PC-9 (cell line): Measurements from ENCODE around the gene TMEM63B. TPM values are rescaled to one million over a fixed set of nuclear protein-coding genes. Genes with fewer than 3 reads are reported as not detected.
"Not testable (repeated sequence)": the region's sequence is repeated elsewhere in the genome, so short reads cannot be mapped to it uniquely, and the experiment has no call there.

Source experiments
- BruUV-seq: library from RNA; stranded (reverse); fragments of 400-500 nt; replicated peaks from 2 replicates; lab custom pipeline; 2021; lab: Mats Ljungman, UMichigan
- CTCF ChIA-PET: fragments of 300-600 bp; sonication (Branson Sonifier 250); formaldehyde crosslinking; loops from one replicate; lab custom pipeline; 2022; ENCODE audit warnings: antibody characterized with exemption; lab: Charles Lee
- POLR2A ChIA-PET: fragments of 300-600 bp; sonication (Branson Sonifier 250); formaldehyde crosslinking; loops from one replicate; lab custom pipeline; 2022; ENCODE audit warnings: antibody characterized with exemption; ENCODE audit not compliant: unreplicated experiment; lab: Charles Lee
- DNase-seq, 2 experiments: peaks; one replicate each; pipeline versions ENCODE4 v3.0.0 to v3.0.0-alpha.2; 2015 to 2022; ENCODE audit warnings: mixed read lengths in 1 of 2
- H2AFZ ChIP-seq: fragments of 200-600 bp; sonication (generic); 2 replicates; pipeline ENCODE4 v1.8.1; 2017; ENCODE audit warnings: antibody characterized with exemption
- H3F3A ChIP-seq: fragments of 200-600 bp; sonication (generic); 2 replicates; pipeline ENCODE4 v1.8.1; 2017; ENCODE audit warnings: antibody characterized with exemption, mild to moderate bottlenecking, low read depth; ENCODE audit not compliant: insufficient read depth
- H3K27ac ChIP-seq: fragments of 200-600 bp; sonication (generic); 2 replicates; pipeline ENCODE4 v1.6.1; 2016; ENCODE audit warnings: mixed run types
- H3K27me3 ChIP-seq: fragments of 200-600 bp; sonication (generic); 2 replicates; pipeline ENCODE4 v1.6.1; 2016; ENCODE audit warnings: low read depth, mixed run types; ENCODE audit not compliant: insufficient read depth
- H3K36me3 ChIP-seq: fragments of 200-600 bp; sonication (generic); 2 replicates; pipeline ENCODE4 v1.6.1; 2016; ENCODE audit warnings: low read depth, mixed run types
- H3K4me1 ChIP-seq: fragments of 200-600 bp; sonication (generic); replicated peaks from 2 replicates; pipeline ENCODE4 v1.6.1; 2016; ENCODE audit warnings: mixed run types; ENCODE audit not compliant: insufficient read depth
- H3K4me2 ChIP-seq: fragments of 200-600 bp; sonication (generic); 2 replicates; pipeline ENCODE4 v1.6.1; 2017; ENCODE audit warnings: mixed run types
- H3K4me3 ChIP-seq: fragments of 200-600 bp; sonication (generic); 2 replicates; pipeline ENCODE4 v1.6.1; 2016; ENCODE audit warnings: mixed run types
- H3K79me2 ChIP-seq: fragments of 200-600 bp; sonication (generic); 2 replicates; pipeline ENCODE4 v1.6.1; 2017; ENCODE audit warnings: low read depth, mixed run types
- H3K9me2 ChIP-seq: fragments of 200-600 bp; sonication (generic); 2 replicates; pipeline ENCODE4 v1.8.1; 2017; ENCODE audit warnings: mild to moderate bottlenecking; ENCODE audit not compliant: insufficient read depth
- H3K9me3 ChIP-seq: fragments of 200-600 bp; sonication (generic); 2 replicates; pipeline ENCODE4 v1.8.1; 2016; ENCODE audit warnings: low read depth; ENCODE audit not compliant: insufficient read depth
- H4K20me1 ChIP-seq: fragments of 200-600 bp; sonication (generic); 2 replicates; pipeline ENCODE4 v1.8.1; 2017; ENCODE audit not compliant: insufficient read depth
- EZH2 ChIP-seq: fragments of 200-600 bp; sonication (generic); IDR thresholded peaks from 2 replicates; pipeline ENCODE4 v1.8.0; 2017; ENCODE audit warnings: antibody characterized with exemption, low read depth
- intact Hi-C: fragments of 100-400 bp; cut with micrococcal nuclease; formaldehyde crosslinking; loops from one replicate; pipeline ENCODE4 v1.10.0; 2022; ENCODE audit not compliant: unreplicated experiment
- total RNA-seq: library from RNA; stranded (reverse); gene quantifications from 2 replicates; pipeline ENCODE4 v1.2.3, GENCODE V29; 2021
- TF ChIP-seq, protein P1 (sequence below): fragments of 200-600 bp; sonication (generic); conservative IDR thresholded peaks from 2 replicates; pipeline ENCODE4 v1.6.1; 2017; ENCODE audit warnings: mixed run types, antibody characterized with exemption, mild to moderate bottlenecking, moderate library complexity

TMEM63B gene
- total RNA-seq, 1 experiment from 2014 or later, result 38.5 TPM

DNA sequence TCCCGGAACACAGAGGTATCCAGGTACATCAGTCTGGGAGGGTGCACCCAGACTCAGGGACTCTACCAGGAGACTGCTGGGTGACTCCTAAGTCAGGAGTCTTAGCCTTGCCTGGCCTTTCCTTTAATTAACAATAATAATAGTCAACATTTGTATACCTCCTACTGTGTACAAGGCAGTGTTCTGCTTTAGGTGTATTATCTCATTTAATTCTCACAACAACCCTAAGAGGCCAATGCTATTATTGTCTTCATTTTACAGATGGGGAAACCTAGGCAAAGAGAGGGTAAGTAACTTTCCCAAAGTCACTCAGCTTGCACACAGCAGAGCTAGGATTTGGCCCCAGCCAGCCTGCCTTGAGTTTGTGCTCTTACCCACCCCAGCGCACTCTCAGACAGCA, 39.7 kb upstream of the TMEM63B start:
- intact Hi-C loops, result no loop called here
- ChIA-PET CTCF (no interaction called here), POLR2A (interaction anchor here (0.6 kb wide), 1 partner anchor 86 kb away, joined by 5 read pairs; no protein-coding TSS in a partner anchor)
- H3K9me3 ChIP-seq, result no peaks in the 10 kb centered on the region
- no peaks in the 10 kb centered on the region for H3K79me2 ChIP-seq
- H3K36me3 ChIP-seq, result no peaks in the 10 kb centered on the region
- TF ChIP-seq, protein P1, sequence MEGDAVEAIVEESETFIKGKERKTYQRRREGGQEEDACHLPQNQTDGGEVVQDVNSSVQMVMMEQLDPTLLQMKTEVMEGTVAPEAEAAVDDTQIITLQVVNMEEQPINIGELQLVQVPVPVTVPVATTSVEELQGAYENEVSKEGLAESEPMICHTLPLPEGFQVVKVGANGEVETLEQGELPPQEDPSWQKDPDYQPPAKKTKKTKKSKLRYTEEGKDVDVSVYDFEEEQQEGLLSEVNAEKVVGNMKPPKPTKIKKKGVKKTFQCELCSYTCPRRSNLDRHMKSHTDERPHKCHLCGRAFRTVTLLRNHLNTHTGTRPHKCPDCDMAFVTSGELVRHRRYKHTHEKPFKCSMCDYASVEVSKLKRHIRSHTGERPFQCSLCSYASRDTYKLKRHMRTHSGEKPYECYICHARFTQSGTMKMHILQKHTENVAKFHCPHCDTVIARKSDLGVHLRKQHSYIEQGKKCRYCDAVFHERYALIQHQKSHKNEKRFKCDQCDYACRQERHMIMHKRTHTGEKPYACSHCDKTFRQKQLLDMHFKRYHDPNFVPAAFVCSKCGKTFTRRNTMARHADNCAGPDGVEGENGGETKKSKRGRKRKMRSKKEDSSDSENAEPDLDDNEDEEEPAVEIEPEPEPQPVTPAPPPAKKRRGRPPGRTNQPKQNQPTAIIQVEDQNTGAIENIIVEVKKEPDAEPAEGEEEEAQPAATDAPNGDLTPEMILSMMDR, result no peak
- TF ChIP-seq EZH2, result no peak
- BruUV-seq, result no TSS peak
- H3K27me3 ChIP-seq, result no peaks in the 10 kb centered on the region
- H4K20me1 ChIP-seq, result peaks cover 6% of the 10 kb centered on the region; the same call in 1 of the 2 replicates
- no peak overlapping the region for H3K4me3 ChIP-seq
- no peak overlapping the region for H2AFZ ChIP-seq
- H3K27ac ChIP-seq, result no peak overlapping the region
- no peak for DNase-seq
- H3K4me1 ChIP-seq, result peaks cover 13% of the 10 kb centered on the region; the same call in 1 of the 2 replicates
- peaks cover 8% of the 10 kb centered on the region for H3F3A ChIP-seq
- H3K4me2 ChIP-seq, result no peak overlapping the region
- no peaks in the 10 kb centered on the region for H3K9me2 ChIP-seq

DNA sequence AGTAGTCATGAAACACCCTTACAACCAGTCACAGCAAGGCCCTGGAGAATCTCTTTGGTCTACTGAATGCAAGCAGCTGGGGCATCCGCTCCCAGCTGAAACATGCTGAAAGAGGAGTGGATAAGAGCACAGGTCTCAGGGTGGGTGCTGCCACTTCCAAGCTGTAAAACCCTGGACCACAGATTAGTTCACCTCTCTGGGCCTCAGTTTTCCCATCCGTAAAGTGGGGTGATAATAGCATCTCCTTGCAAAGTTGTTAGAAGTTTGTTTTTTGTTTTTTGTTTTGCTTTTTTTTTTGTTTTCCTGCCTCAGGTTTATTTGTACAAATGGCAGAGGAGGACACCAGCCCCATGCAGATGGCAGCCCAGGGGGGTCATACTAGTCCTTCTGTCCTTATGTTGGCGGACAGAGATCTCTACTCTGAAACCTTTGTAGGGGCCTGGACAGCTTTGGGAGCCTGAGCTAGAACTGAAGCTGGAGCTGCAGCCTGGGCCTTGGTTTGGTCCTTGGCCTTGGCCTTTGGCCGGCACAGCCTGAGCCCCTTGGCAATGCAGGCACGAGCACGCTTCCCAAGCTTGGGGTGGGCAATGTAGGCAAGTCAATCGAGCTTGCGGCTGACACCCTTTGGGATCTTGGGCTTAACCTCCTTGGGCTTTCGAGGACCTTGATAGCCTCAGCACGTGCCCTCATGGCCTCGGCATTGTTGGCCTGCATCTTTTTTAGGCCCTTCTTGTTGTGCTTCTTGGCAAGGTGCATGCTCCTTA, 38.3 kb upstream of the TMEM63B start:
- BruUV-seq, result no TSS peak
- no peaks in the 10 kb centered on the region for H3K79me2 ChIP-seq
- DNase-seq, result no peak
- H3F3A ChIP-seq, result peaks cover 8% of the 10 kb centered on the region
- POLR2A ChIA-PET, result interaction anchor here (0.6 kb wide), 1 partner anchor 157 kb away, joined by 4 read pairs; no protein-coding TSS in a partner anchor
- H2AFZ ChIP-seq, result no peak overlapping the region
- intact Hi-C loops, result no loop called here
- no peak overlapping the region for H3K4me3 ChIP-seq
- H3K4me1 ChIP-seq, result peaks cover 13% of the 10 kb centered on the region; the same call in 1 of the 2 replicates
- no peak overlapping the region for H3K27ac ChIP-seq
- H3K9me3 ChIP-seq, result no peaks in the 10 kb centered on the region
- CTCF ChIA-PET, result no interaction called here
- H3K36me3 ChIP-seq, result no peaks in the 10 kb centered on the region
- no peak overlapping the region for H3K4me2 ChIP-seq
- TF ChIP-seq, protein P1, result no peak
- TF ChIP-seq EZH2, result no peak
- no peaks in the 10 kb centered on the region for H3K27me3 ChIP-seq
- H4K20me1 ChIP-seq, result peaks cover 6% of the 10 kb centered on the region; the same call in 1 of the 2 replicates
- H3K9me2 ChIP-seq, result no peaks in the 10 kb centered on the region

- peaks cover 8% of the 10 kb centered on the region for H3F3A ChIP-seq
- ChIA-PET CTCF (interaction anchor here (0.6 kb wide), 1 partner anchor 179 kb away, joined by 3 read pairs; no protein-coding TSS in a partner anchor), POLR2A (interaction anchor here (0.6 kb wide), 1 partner anchor 34 kb away, joined by 7 read pairs; no protein-coding TSS in a partner anchor)
- H2AFZ ChIP-seq, result no peak overlapping the region
- H3K27ac ChIP-seq, result no peak overlapping the region
- no peak overlapping the region for H3K4me3 ChIP-seq
- no peak for TF ChIP-seq EZH2
- TF ChIP-seq, protein P1, result no peak
- intact Hi-C loops, result no loop called here
- H3K4me1 ChIP-seq, result peaks cover 9% of the 10 kb centered on the region; the same call in 1 of the 2 replicates
- no peak for DNase-seq
- no peaks in the 10 kb centered on the region for H3K36me3 ChIP-seq
- peaks cover 6% of the 10 kb centered on the region; the same call in 1 of the 2 replicates for H4K20me1 ChIP-seq
- H3K79me2 ChIP-seq, result no peaks in the 10 kb centered on the region
- H3K9me2 ChIP-seq, result no peaks in the 10 kb centered on the region
- H3K4me2 ChIP-seq, result no peak overlapping the region
- no TSS peak for BruUV-seq
- no peaks in the 10 kb centered on the region for H3K27me3 ChIP-seq
- H3K9me3 ChIP-seq, result no peaks in the 10 kb centered on the region
Observed at GRCh38 chr6:44090465-44090864, 36.9 kb upstream of the TMEM63B start.

DNA sequence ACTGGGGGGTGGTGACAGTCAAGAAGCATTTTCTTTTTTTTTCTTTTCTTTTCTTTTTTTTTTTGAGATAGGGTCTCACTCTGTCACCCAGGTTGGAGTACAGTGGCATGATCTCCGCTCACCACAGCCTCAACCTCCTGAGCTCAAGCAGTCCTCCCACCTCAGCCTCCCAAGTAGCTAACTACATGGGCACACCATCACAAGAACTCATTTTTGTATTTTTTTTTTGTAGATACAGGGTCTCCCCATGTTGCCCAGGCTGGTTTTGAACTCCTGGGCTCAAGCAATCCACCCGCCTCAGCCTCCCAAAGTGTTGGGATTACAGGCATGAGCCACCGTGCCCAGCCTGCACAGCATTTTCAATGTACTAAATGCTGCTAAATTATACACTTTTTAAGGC, 36.0 kb upstream of the TMEM63B start:
- H3K4me1 ChIP-seq, H3K4me2 ChIP-seq, H3K9me2 ChIP-seq, H3K27ac ChIP-seq, H3K9me3 ChIP-seq, H3F3A ChIP-seq, DNase-seq, H3K79me2 ChIP-seq, H3K36me3 ChIP-seq, BruUV-seq, H2AFZ ChIP-seq, H3K27me3 ChIP-seq, H3K4me3 ChIP-seq, intact Hi-C loops: not testable (repeated sequence)
- peaks cover 11% of the 10 kb centered on the region for H4K20me1 ChIP-seq
- ChIA-PET POLR2A (interaction anchor here (0.5 kb wide), 1 partner anchor 23 kb away, joined by 4 read pairs; no protein-coding TSS in a partner anchor), CTCF (interaction anchor here (0.6 kb wide), 1 partner anchor 462 kb away, joined by 6 read pairs; the partner anchor contains the start of gene GTPBP2)
